Parathyroid adenoma (tissue), 2 donors: ENCODE measurements around the gene TECTA.

Source experiments
- H2AFZ ChIP-seq: fragments of 300-600 bp; sonication (generic); one replicate; pipeline ENCODE4 v1.7.0; 2017; ENCODE audit warnings: antibody characterized with exemption, mild to moderate bottlenecking
- H3K27ac ChIP-seq: fragments of 300-600 bp; sonication (generic); one replicate; pipeline ENCODE4 v1.7.0; 2017
- H3K27me3 ChIP-seq: fragments of 300-600 bp; sonication (generic); one replicate; pipeline ENCODE4 v1.7.0; 2017; ENCODE audit warnings: low read length; ENCODE audit not compliant: control insufficient read depth, insufficient read depth
- H3K36me3 ChIP-seq: fragments of 300-600 bp; sonication (generic); one replicate; pipeline ENCODE4 v1.7.0; 2017; ENCODE audit warnings: low read length; ENCODE audit not compliant: control insufficient read depth, insufficient read depth
- H3K4me1 ChIP-seq: fragments of 300-600 bp; sonication (generic); one replicate; pipeline ENCODE4 v1.7.0; 2017; ENCODE audit warnings: control low read depth
- H3K4me2 ChIP-seq: fragments of 300-600 bp; sonication (generic); one replicate; pipeline ENCODE4 v1.7.0; 2017; ENCODE audit warnings: low read length
- H3K4me3 ChIP-seq: fragments of 300-600 bp; sonication (generic); one replicate; pipeline ENCODE4 v1.7.0; 2017; ENCODE audit warnings: low read depth, low read length
- H3K79me2 ChIP-seq: fragments of 300-600 bp; sonication (generic); one replicate; pipeline ENCODE4 v1.7.0; 2017; ENCODE audit warnings: control low read depth
- H3K9ac ChIP-seq: fragments of 300-600 bp; sonication (generic); one replicate; pipeline ENCODE4 v1.7.0; 2017; ENCODE audit warnings: mild to moderate bottlenecking
- H3K9me3 ChIP-seq: fragments of 300-600 bp; sonication (generic); one replicate; pipeline ENCODE4 v1.7.0; 2017; ENCODE audit warnings: low read length; ENCODE audit not compliant: control insufficient read depth
- TF ChIP-seq, protein P1 (sequence below): fragments of 300-600 bp; sonication (generic); IDR thresholded peaks from one replicate; pipeline ENCODE4 v1.7.0; 2017; ENCODE audit warnings: antibody characterized with exemption, mild to moderate bottlenecking
- donor health status: primary hyperparathyroidism.

Gene TECTA

DNA sequence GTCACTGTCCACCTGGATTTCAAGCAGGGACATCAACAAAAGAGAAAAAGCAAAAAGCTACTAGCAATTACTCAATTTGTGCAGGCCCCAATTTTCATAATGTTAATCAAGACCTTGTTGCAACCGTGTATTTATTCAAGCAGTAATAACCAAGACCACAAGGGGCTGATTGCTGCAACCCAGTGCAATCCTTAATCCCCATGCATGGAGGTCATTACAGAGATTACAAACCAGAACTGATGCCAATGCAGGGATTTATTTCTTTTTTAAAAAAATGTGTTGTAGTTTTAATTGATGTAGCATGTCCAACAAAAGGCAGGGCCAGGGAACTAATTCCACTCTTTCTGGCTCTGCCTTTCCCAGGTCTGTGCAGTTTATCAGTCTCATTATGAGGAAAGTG is 18.4 kb downstream of the TECTA start:
- Histone ChIP-seq H3K9me3 (no peaks in the 10 kb centered on the region), H2AFZ (no peak overlapping the region), H3K79me2 (no peaks in the 10 kb centered on the region), H3K9ac (no peak overlapping the region), H3K4me2 (no peak overlapping the region), H3K27me3 (no peaks in the 10 kb centered on the region), H3K36me3 (no peaks in the 10 kb centered on the region), H3K27ac (no peak overlapping the region), H3K4me1 (no peaks in the 10 kb centered on the region), H3K4me3 (no peak overlapping the region)
- TF ChIP-seq, protein P1, sequence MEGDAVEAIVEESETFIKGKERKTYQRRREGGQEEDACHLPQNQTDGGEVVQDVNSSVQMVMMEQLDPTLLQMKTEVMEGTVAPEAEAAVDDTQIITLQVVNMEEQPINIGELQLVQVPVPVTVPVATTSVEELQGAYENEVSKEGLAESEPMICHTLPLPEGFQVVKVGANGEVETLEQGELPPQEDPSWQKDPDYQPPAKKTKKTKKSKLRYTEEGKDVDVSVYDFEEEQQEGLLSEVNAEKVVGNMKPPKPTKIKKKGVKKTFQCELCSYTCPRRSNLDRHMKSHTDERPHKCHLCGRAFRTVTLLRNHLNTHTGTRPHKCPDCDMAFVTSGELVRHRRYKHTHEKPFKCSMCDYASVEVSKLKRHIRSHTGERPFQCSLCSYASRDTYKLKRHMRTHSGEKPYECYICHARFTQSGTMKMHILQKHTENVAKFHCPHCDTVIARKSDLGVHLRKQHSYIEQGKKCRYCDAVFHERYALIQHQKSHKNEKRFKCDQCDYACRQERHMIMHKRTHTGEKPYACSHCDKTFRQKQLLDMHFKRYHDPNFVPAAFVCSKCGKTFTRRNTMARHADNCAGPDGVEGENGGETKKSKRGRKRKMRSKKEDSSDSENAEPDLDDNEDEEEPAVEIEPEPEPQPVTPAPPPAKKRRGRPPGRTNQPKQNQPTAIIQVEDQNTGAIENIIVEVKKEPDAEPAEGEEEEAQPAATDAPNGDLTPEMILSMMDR: no peak

DNA sequence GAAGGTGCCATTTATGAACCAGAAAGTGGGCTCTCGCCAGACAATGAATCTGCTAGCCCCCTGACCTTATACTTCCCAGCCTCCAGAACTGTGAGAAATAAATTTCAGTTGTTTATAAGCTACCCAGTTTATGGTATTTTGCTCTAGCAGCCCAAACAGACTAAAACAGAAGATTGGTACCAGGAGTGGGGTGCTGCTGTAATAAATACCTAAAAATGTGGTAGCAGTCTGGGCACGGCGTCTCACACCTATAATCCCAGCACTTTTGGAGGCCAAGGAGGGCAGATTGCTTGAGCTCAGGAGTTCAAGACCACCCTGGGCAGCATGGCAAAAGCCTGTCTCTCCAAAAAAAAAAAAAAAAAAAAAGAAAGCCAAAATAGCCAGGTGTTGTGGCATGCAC is 21.3 kb downstream of the TECTA start:
- H3K27me3 ChIP-seq: no peaks in the 10 kb centered on the region
- H3K4me1 ChIP-seq: no peaks in the 10 kb centered on the region
- H2AFZ ChIP-seq: no peak overlapping the region
- no peaks in the 10 kb centered on the region for H3K9me3 ChIP-seq
- H3K4me2 ChIP-seq: no peak overlapping the region
- TF ChIP-seq, protein P1: no peak
- H3K36me3 ChIP-seq: no peaks in the 10 kb centered on the region
- no peaks in the 10 kb centered on the region for H3K79me2 ChIP-seq
- H3K4me3 ChIP-seq: no peak overlapping the region
- no peak overlapping the region for H3K27ac ChIP-seq
- H3K9ac ChIP-seq: no peak overlapping the region

DNA sequence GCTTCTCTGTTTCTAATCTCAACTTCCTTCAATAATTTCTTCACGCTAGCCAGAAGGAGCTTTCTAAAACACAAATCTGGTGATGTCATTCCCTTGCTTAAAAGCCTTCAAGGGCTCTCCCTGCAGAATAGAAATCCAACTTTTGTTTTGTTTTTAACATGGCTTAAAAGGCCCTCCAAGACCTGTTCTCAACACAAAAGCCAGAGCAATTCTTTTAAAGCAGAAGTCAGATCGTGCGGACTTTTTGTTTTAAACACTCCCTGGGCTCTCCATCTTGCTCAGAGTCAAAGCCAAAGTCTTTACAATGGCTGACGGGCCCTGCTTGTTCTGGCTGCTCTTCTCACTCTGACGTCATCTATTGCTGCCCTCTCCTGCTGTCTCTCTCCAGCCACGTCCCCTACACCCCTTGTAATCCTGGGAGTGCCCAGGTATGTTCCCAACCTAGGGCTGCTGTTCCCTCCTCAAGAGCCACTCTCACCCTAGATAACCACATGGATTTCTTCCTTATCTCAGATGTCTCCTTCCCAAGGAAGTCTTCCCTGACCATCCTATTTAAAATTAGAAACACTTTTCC is 22.5 kb downstream of the TECTA start:
- no peak overlapping the region for H2AFZ ChIP-seq
- H3K27ac ChIP-seq: no peak overlapping the region
- no peaks in the 10 kb centered on the region for H3K9me3 ChIP-seq
- H3K36me3 ChIP-seq: no peaks in the 10 kb centered on the region
- H3K4me1 ChIP-seq: no peaks in the 10 kb centered on the region
- H3K27me3 ChIP-seq: no peaks in the 10 kb centered on the region
- no peaks in the 10 kb centered on the region for H3K79me2 ChIP-seq
- H3K9ac ChIP-seq: no peak overlapping the region
- H3K4me3 ChIP-seq: no peak overlapping the region
- TF ChIP-seq, protein P1: no peak
- no peak overlapping the region for H3K4me2 ChIP-seq

DNA sequence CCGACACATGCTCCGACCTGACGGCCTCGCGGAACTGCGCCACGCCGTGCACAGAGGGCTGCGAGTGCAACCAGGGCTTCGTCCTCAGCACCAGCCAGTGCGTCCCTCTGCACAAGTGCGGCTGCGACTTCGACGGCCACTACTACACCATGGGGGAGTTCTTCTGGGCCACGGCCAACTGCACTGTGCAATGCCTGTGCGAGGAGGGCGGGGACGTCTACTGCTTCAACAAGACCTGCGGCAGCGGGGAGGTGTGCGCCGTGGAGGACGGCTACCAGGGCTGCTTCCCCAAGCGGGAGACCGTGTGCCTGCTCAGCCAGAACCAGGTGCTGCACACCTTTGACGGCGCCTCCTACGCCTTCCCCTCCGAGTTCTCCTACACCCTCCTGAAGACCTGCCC is 26.8 kb downstream of the TECTA start:
- H3K36me3 ChIP-seq: no peaks in the 10 kb centered on the region
- H3K4me2 ChIP-seq: no peak overlapping the region
- H3K4me1 ChIP-seq: no peaks in the 10 kb centered on the region
- H3K27me3 ChIP-seq: no peaks in the 10 kb centered on the region
- H3K9ac ChIP-seq: no peak overlapping the region
- no peaks in the 10 kb centered on the region for H3K9me3 ChIP-seq
- TF ChIP-seq, protein P1: no peak
- H3K79me2 ChIP-seq: no peaks in the 10 kb centered on the region
- H3K27ac ChIP-seq: no peak overlapping the region
- no peak overlapping the region for H2AFZ ChIP-seq
- H3K4me3 ChIP-seq: no peak overlapping the region
